WTC11 (cell line): ENCODE data around the gene PROKR2. TPM values are rescaled to one million over a fixed set of nuclear protein-coding genes. Genes with fewer than 3 reads are reported as not detected.

ENCODE experiments used
- ATAC-seq: fragments of 200-7000 bp; cut with Tn5 transposase; 2 replicates; pipeline ENCODE4 v1.10.0; 2021; ENCODE audit warnings: mild to moderate bottlenecking, moderate library complexity
- CTCF ChIA-PET: fragments of 300-600 bp; sonication (Branson Sonifier 250); formaldehyde crosslinking; loops from one replicate; lab custom pipeline; 2021; ENCODE audit warnings: antibody characterized with exemption; lab: Charles Lee
- POLR2A ChIA-PET: fragments of 350-600 bp; sonication (Branson Sonifier 250); formaldehyde crosslinking; loops from one replicate; lab custom pipeline; 2021; ENCODE audit warnings: antibody characterized with exemption; lab: Charles Lee
- DNase-seq: peaks from one replicate; pipeline ENCODE4 v3.0.0; 2021; ENCODE audit warnings: low spot score
- H3K27ac Mint-ChIP-seq: 2 replicates; pipeline ENCODE4 v1.8.0; 2021; ENCODE audit warnings: mixed read lengths
- H3K27me3 Mint-ChIP-seq: 2 replicates; pipeline ENCODE4 v1.8.0; 2021; ENCODE audit warnings: low read depth, mild to moderate bottlenecking, moderate library complexity, mixed read lengths
- H3K36me3 Mint-ChIP-seq: 2 replicates; pipeline ENCODE4 v1.8.0; 2021; ENCODE audit warnings: mixed read lengths
- H3K4me1 Mint-ChIP-seq: 2 replicates; pipeline ENCODE4 v1.8.0; 2022; ENCODE audit warnings: mixed read lengths
- H3K4me3 Mint-ChIP-seq: 2 replicates; pipeline ENCODE4 v1.8.0; 2021; ENCODE audit warnings: mild to moderate bottlenecking, moderate library complexity, mixed read lengths
- H3K9me3 Mint-ChIP-seq: 2 replicates; pipeline ENCODE4 v1.8.0; 2021; ENCODE audit warnings: mixed read lengths
- CBFB ChIP-seq: sonication (generic); formaldehyde crosslinking; IDR thresholded peaks from 2 replicates; pipeline ENCODE4 v1.8.1; 2022; ENCODE audit warnings: mild to moderate bottlenecking, low read depth, missing genetic modification reagents
- CREB1 ChIP-seq: sonication (generic); formaldehyde crosslinking; IDR thresholded peaks from 2 replicates; pipeline ENCODE4 v1.8.0; 2023; ENCODE audit warnings: mild to moderate bottlenecking, missing genetic modification reagents
- ELF4 ChIP-seq: sonication (generic); formaldehyde crosslinking; IDR thresholded peaks from 2 replicates; pipeline ENCODE4 v1.8.1; 2022; ENCODE audit warnings: low read depth, mild to moderate bottlenecking, moderate library complexity, missing genetic modification reagents
- EMX1 ChIP-seq: fragments of 250-450 bp; sonication (Bioruptor Pico); IDR thresholded peaks from 2 replicates; pipeline ENCODE4 v1.8.0; 2021; ENCODE audit warnings: mild to moderate bottlenecking
- FOXJ3 ChIP-seq: sonication (generic); formaldehyde crosslinking; IDR thresholded peaks from 2 replicates; pipeline ENCODE4 v1.9.0; 2021; ENCODE audit warnings: missing genetic modification reagents, mild to moderate bottlenecking, borderline replicate concordance
- NFATC4 ChIP-seq: fragments of 250-450 bp; sonication (Bioruptor Pico); IDR thresholded peaks from 2 replicates; pipeline ENCODE4 v1.9.0; 2021; ENCODE audit warnings: mild to moderate bottlenecking
- SOX15 ChIP-seq: fragments of 250-450 bp; sonication (Bioruptor Pico); IDR thresholded peaks from 2 replicates; pipeline ENCODE4 v1.9.0; 2021; ENCODE audit warnings: mild to moderate bottlenecking
- TEAD4 ChIP-seq: sonication (generic); formaldehyde crosslinking; IDR thresholded peaks from 2 replicates; pipeline ENCODE4 v1.8.0; 2022; ENCODE audit warnings: mild to moderate bottlenecking, missing genetic modification reagents
- TP53 ChIP-seq: sonication (generic); formaldehyde crosslinking; IDR thresholded peaks from 2 replicates; pipeline ENCODE4 v1.8.1; 2023; ENCODE audit warnings: mild to moderate bottlenecking, missing genetic modification reagents
- ZNF138 ChIP-seq: sonication (generic); formaldehyde crosslinking; conservative IDR thresholded peaks from 2 replicates; pipeline ENCODE4 v1.8.1; 2022; ENCODE audit warnings: mild to moderate bottlenecking, moderate library complexity, missing genetic modification reagents
- ZNF219 ChIP-seq: sonication (generic); formaldehyde crosslinking; IDR thresholded peaks from 2 replicates; pipeline ENCODE4 v1.8.0; 2023; ENCODE audit warnings: missing genetic modification reagents, mild to moderate bottlenecking, borderline replicate concordance
- ZNF281 ChIP-seq: sonication (generic); formaldehyde crosslinking; IDR thresholded peaks from 2 replicates; pipeline ENCODE4 v1.8.0; 2023; ENCODE audit warnings: mild to moderate bottlenecking, missing genetic modification reagents
- ZNF425 ChIP-seq: fragments of 250-450 bp; sonication (Bioruptor Pico); conservative IDR thresholded peaks from 2 replicates; pipeline ENCODE4 v1.9.0; 2021; ENCODE audit warnings: mild to moderate bottlenecking
- ZNF512 ChIP-seq: sonication (generic); formaldehyde crosslinking; IDR thresholded peaks from 2 replicates; pipeline ENCODE4 v1.8.1; 2022; ENCODE audit warnings: missing genetic modification reagents, borderline replicate concordance
- ZNF671 ChIP-seq: fragments of 250-450 bp; sonication (Bioruptor Pico); IDR thresholded peaks from 2 replicates; pipeline ENCODE4 v1.8.0; 2021; ENCODE audit warnings: mild to moderate bottlenecking
- total RNA-seq: library from RNA; stranded (reverse); gene quantifications from 3 replicates; pipeline ENCODE4 v1.2.3, GENCODE V29; 2021
- TF ChIP-seq, protein P1 (sequence below): sonication (generic); formaldehyde crosslinking; IDR thresholded peaks from 2 replicates; pipeline ENCODE4 v1.8.0; 2023; ENCODE audit warnings: missing genetic modification reagents
- TF ChIP-seq, protein P2 (sequence below): fragments of 250-450 bp; sonication (Bioruptor Pico); IDR thresholded peaks from 2 replicates; pipeline ENCODE4 v1.9.0; 2021; ENCODE audit warnings: moderate library complexity, mild to moderate bottlenecking, inconsistent platforms, borderline replicate concordance
- TF ChIP-seq, protein P3 (sequence below): fragments of 250-450 bp; sonication (Bioruptor Pico); IDR thresholded peaks from 2 replicates; pipeline ENCODE4 v1.9.0; 2021; ENCODE audit warnings: mild to moderate bottlenecking

Gene PROKR2
- total RNA-seq, 1 experiment from 2014 or later, result 2.0 TPM

DNA sequence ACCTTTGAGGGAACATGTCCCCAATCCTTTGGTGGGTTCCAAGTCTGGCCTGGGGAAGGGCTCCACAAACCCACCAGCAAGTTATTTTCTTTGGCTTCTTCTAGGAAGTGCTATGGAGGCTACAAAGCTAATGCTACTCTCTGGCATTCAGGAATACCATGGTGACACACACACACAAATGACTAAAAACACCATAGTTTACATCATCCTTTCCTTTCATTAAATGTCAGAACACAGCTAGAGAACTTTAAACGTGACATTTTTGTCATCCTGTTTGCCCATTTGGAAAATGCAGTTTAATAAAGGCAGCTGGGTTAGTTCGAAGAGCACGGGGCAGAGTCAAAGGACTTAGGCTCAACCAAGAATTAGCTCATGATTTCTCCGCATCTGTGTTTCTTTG, 40.2 kb upstream of the PROKR2 start:
- TF ChIP-seq TEAD4 (CRISPR knock-in tag) (no peak), ZNF671 (no peak), ZNF281 (CRISPR knock-in tag) (no peak), ZNF425 (CRISPR knock-in tag) (no peak), TP53 (CRISPR knock-in tag) (no peak), CBFB (no peak), ZNF512 (CRISPR knock-in tag) (no peak), ZNF138 (CRISPR knock-in tag) (no peak), FOXJ3 (CRISPR knock-in tag) (no peak), ELF4 (CRISPR knock-in tag) (no peak), SOX15 (CRISPR knock-in tag) (no peak), CREB1 (CRISPR knock-in tag) (no peak), EMX1 (CRISPR knock-in tag) (no peak), ZNF219 (CRISPR knock-in tag) (no peak), NFATC4 (CRISPR knock-in tag) (no peak)
- TF ChIP-seq, protein P1, sequence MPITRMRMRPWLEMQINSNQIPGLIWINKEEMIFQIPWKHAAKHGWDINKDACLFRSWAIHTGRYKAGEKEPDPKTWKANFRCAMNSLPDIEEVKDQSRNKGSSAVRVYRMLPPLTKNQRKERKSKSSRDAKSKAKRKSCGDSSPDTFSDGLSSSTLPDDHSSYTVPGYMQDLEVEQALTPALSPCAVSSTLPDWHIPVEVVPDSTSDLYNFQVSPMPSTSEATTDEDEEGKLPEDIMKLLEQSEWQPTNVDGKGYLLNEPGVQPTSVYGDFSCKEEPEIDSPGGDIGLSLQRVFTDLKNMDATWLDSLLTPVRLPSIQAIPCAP, result no peak
- TF ChIP-seq, protein P2, sequence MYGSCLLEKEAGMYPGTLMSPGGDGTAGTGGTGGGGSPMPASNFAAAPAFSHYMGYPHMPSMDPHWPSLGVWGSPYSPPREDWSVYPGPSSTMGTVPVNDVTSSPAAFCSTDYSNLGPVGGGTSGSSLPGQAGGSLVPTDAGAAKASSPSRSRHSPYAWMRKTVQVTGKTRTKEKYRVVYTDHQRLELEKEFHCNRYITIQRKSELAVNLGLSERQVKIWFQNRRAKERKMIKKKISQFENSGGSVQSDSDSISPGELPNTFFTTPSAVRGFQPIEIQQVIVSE, result no peak
- TF ChIP-seq, protein P3, sequence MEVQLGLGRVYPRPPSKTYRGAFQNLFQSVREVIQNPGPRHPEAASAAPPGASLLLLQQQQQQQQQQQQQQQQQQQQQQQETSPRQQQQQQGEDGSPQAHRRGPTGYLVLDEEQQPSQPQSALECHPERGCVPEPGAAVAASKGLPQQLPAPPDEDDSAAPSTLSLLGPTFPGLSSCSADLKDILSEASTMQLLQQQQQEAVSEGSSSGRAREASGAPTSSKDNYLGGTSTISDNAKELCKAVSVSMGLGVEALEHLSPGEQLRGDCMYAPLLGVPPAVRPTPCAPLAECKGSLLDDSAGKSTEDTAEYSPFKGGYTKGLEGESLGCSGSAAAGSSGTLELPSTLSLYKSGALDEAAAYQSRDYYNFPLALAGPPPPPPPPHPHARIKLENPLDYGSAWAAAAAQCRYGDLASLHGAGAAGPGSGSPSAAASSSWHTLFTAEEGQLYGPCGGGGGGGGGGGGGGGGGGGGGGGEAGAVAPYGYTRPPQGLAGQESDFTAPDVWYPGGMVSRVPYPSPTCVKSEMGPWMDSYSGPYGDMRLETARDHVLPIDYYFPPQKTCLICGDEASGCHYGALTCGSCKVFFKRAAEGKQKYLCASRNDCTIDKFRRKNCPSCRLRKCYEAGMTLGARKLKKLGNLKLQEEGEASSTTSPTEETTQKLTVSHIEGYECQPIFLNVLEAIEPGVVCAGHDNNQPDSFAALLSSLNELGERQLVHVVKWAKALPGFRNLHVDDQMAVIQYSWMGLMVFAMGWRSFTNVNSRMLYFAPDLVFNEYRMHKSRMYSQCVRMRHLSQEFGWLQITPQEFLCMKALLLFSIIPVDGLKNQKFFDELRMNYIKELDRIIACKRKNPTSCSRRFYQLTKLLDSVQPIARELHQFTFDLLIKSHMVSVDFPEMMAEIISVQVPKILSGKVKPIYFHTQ (CRISPR knock-in tag), result no peak
- ChIA-PET CTCF (interaction anchor here (0.9 to 1.7 kb wide), 3 partner anchors 43 to 92 kb away, joined by 3 to 7 read pairs (median 3); no protein-coding TSS in a partner anchor), POLR2A (no interaction called here)
- Mint-ChIP-seq H3K27ac (no peak overlapping the region), H3K4me3 (no peak overlapping the region), H3K4me1 (no peaks in the 10 kb centered on the region), H3K36me3 (no peaks in the 10 kb centered on the region), H3K27me3 (no peaks in the 10 kb centered on the region; the same call in 1 of the 2 replicates), H3K9me3 (peaks cover 25% of the 10 kb centered on the region)
- no peak for DNase-seq
- ATAC-seq, result no peak
